WERI-Rb-1 (cell line): ENCODE measurements around the gene ALG12.

Experiments
- DNase-seq: peaks from one replicate; pipeline ENCODE4 v3.0.0-alpha.2; 2020
- H3K27ac ChIP-seq: fragments of 250-450 bp; sonication (Bioruptor Pico); 2 replicates; pipeline ENCODE4 v1.5.1; 2020; ENCODE audit warnings: mild to moderate bottlenecking, moderate library complexity
- H3K27me3 ChIP-seq: fragments of 250-450 bp; sonication (Bioruptor Pico); 2 replicates; pipeline ENCODE4 v1.5.1; 2021; ENCODE audit warnings: mild to moderate bottlenecking, low read depth, moderate library complexity; ENCODE audit not compliant: insufficient read depth, severe bottlenecking
- H3K36me3 ChIP-seq: fragments of 250-450 bp; sonication (Bioruptor Pico); 2 replicates; pipeline ENCODE4 v1.5.1; 2020; ENCODE audit warnings: mild to moderate bottlenecking, moderate library complexity
- H3K4me3 ChIP-seq: 2 replicates; pipeline ENCODE4 v1.5.1; 2011; ENCODE audit warnings: low read depth, mild to moderate bottlenecking, control low read depth, low read length
- H3K9me3 ChIP-seq: fragments of 250-450 bp; sonication (Bioruptor Pico); 2 replicates; pipeline ENCODE4 v1.5.1; 2021; ENCODE audit warnings: mild to moderate bottlenecking, moderate library complexity; ENCODE audit not compliant: severe bottlenecking
- CTCF ChIP-seq: IDR thresholded peaks from 2 replicates; pipeline ENCODE4 v1.5.1; 2011; ENCODE audit warnings: low read depth, mild to moderate bottlenecking, control low read depth, inconsistent platforms, low read length

ALG12 gene

DNA sequence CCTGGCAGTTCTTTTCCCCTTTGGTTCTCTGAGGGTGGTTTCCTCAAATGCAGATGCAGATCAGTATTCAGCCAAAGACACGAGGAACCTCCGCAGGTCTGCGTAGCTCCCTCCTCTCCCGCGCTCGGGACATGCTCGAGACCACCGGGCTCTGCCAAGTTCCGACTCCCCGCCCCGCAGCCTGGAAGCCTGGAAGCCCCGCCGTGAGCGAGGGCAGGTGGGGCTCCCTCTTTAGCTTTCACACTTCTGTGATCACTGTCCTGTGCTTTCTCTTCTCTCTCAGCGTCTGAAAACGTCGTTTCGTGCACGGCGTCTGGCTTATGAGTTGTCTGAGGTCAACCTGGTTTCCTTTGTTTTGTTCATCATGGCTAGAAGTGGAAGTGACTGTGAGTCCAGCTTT lies 38.0 kb downstream of the ALG12 start:
- Histone ChIP-seq H3K9me3 (no peaks in the 10 kb centered on the region), H3K27me3 (no peaks in the 10 kb centered on the region), H3K27ac (no peak overlapping the region), H3K4me3 (no peak overlapping the region), H3K36me3 (peaks cover 44% of the 10 kb centered on the region)
- TF ChIP-seq CTCF = no peak
- DNase-seq = no peak

- H3K27me3 ChIP-seq = no peaks in the 10 kb centered on the region
- no peak for TF ChIP-seq CTCF
- no peak overlapping the region for H3K27ac ChIP-seq
- no peak overlapping the region for H3K4me3 ChIP-seq
- peaks cover 40% of the 10 kb centered on the region for H3K36me3 ChIP-seq
- H3K9me3 ChIP-seq = no peaks in the 10 kb centered on the region
- DNase-seq = no peak
These were observed 38.4 kb downstream of the ALG12 start for GRCh38 chr22:49879871-49880270.

- Histone ChIP-seq H3K27me3 (no peaks in the 10 kb centered on the region), H3K36me3 (peaks cover 25% of the 10 kb centered on the region), H3K4me3 (no peak overlapping the region), H3K9me3 (no peaks in the 10 kb centered on the region), H3K27ac (no peak overlapping the region)
- DNase-seq = no peak
- no peak for TF ChIP-seq CTCF
These were observed 40.0 kb downstream of the ALG12 start for GRCh38 chr22:49878206-49878605.

GRCh38 chr22:49877642-49878041 lies 40.6 kb downstream of the ALG12 start:
- Histone ChIP-seq H3K4me3 (no peak overlapping the region), H3K27me3 (no peaks in the 10 kb centered on the region), H3K36me3 (peaks cover 22% of the 10 kb centered on the region), H3K9me3 (no peaks in the 10 kb centered on the region), H3K27ac (no peak overlapping the region)
- no peak for DNase-seq
- no peak for TF ChIP-seq CTCF

GRCh38 chr22:49873228-49873940 lies 44.9 kb downstream of the ALG12 start:
- H3K36me3 ChIP-seq = peaks cover 26% of the 10 kb centered on the region
- no peak overlapping the region for H3K27ac ChIP-seq
- no peak for TF ChIP-seq CTCF
- peaks cover 5% of the 10 kb centered on the region for H3K9me3 ChIP-seq
- DNase-seq = no peak
- no peaks in the 10 kb centered on the region for H3K27me3 ChIP-seq
- no peak overlapping the region for H3K4me3 ChIP-seq

GRCh38 chr22:49872347-49872746 lies 45.9 kb downstream of the ALG12 start:
- Histone ChIP-seq H3K36me3 (peaks cover 26% of the 10 kb centered on the region), H3K27ac (no peak overlapping the region), H3K4me3 (no peak overlapping the region), H3K9me3 (peaks cover 5% of the 10 kb centered on the region), H3K27me3 (no peaks in the 10 kb centered on the region)
- DNase-seq = no peak
- TF ChIP-seq CTCF = no peak
